SHP77 treated with DMSO at 0.1 percent for 48 hours (cell line): ENCODE measurements around the gene TRIM66.

ENCODE experiments used
- DNase-seq: peaks from one replicate; lab custom pipeline; 2025; lab: John Stamatoyannopoulos, UW

The TRIM66 gene

GRCh38 chr11:8656291-8656690 lies 26.2 kb downstream of the TRIM66 start:
- DNase-seq: no peak

- DNase-seq: no peak
Observed at GRCh38 chr11:8654503-8654902, 28.0 kb downstream of the TRIM66 start.

- DNase-seq: no peak
Observed at GRCh38 chr11:8652140-8652539, 30.3 kb downstream of the TRIM66 start.

GRCh38 chr11:8650401-8650990 lies 32.0 kb downstream of the TRIM66 start:
- no peak for DNase-seq

- no peak for DNase-seq
Observed at GRCh38 chr11:8649361-8649760, 33.1 kb downstream of the TRIM66 start.

- no peak for DNase-seq
Observed at GRCh38 chr11:8646873-8647272, 35.6 kb downstream of the TRIM66 start.

- DNase-seq: no peak
Observed at GRCh38 chr11:8642196-8642841, 40.1 kb downstream of the TRIM66 start.

- DNase-seq: no peak
Observed at GRCh38 chr11:8641332-8641731, 41.1 kb downstream of the TRIM66 start.

GRCh38 chr11:8640267-8640906 lies 42.1 kb downstream of the TRIM66 start:
- DNase-seq: no peak

GRCh38 chr11:8639655-8640054 lies 42.8 kb downstream of the TRIM66 start:
- DNase-seq: no peak

- DNase-seq: no peak
Observed at GRCh38 chr11:8638300-8638699, 44.2 kb downstream of the TRIM66 start.

GRCh38 chr11:8636127-8636526 lies 46.3 kb downstream of the TRIM66 start:
- DNase-seq: no peak

- no peak for DNase-seq
Observed at GRCh38 chr11:8634498-8634897, 48.0 kb downstream of the TRIM66 start.

GRCh38 chr11:8631395-8632118 lies 50.9 kb downstream of the TRIM66 start:
- no peak for DNase-seq

- DNase-seq: no peak
Observed at GRCh38 chr11:8624698-8625097, 57.8 kb downstream of the TRIM66 start.

GRCh38 chr11:8621147-8621546 lies 61.3 kb downstream of the TRIM66 start:
- DNase-seq: no peak

GRCh38 chr11:8617063-8617462 lies 65.4 kb downstream of the TRIM66 start:
- no peak for DNase-seq

GRCh38 chr11:8615291-8616032 lies 67.0 kb downstream of the TRIM66 start:
- no peak for DNase-seq

GRCh38 chr11:8614497-8614896 lies 68.0 kb downstream of the TRIM66 start:
- no peak for DNase-seq

GRCh38 chr11:8613036-8613435 lies 69.4 kb downstream of the TRIM66 start:
- DNase-seq: no peak

- no peak for DNase-seq
Observed at GRCh38 chr11:8612522-8612921, 69.9 kb downstream of the TRIM66 start.

- DNase-seq: no peak
Observed at GRCh38 chr11:8610532-8611116, 71.8 kb downstream of the TRIM66 start.
